SU-DHL-6 (cell line): Measurements from ENCODE around the gene SLC4A7.

ENCODE experiments used
- H2AFZ ChIP-seq: fragments of 200-600 bp; sonication (generic); 2 replicates; pipeline ENCODE4 v1.6.1; 2014; ENCODE audit warnings: low read depth, mild to moderate bottlenecking, moderate library complexity, mixed read lengths, antibody characterized with exemption, low read length; ENCODE audit not compliant: severe bottlenecking
- H3F3A ChIP-seq: fragments of 200-600 bp; shearing (Covaris generic); 2 replicates; pipeline ENCODE4 v1.6.0; 2016; ENCODE audit warnings: antibody characterized with exemption, mild to moderate bottlenecking; ENCODE audit not compliant: insufficient read depth
- H3K27ac ChIP-seq: fragments of 200-600 bp; sonication (generic); 2 replicates; pipeline ENCODE4 v1.5.1; 2016; ENCODE audit warnings: low read depth, mild to moderate bottlenecking, low read length, moderate library complexity, mixed read lengths
- H3K27me3 ChIP-seq: fragments of 200-600 bp; sonication (generic), shearing (Covaris generic); 2 replicates; pipeline ENCODE4 v1.6.0; 2014; ENCODE audit warnings: mild to moderate bottlenecking, low read length
- H3K36me3 ChIP-seq: fragments of 200-600 bp; sonication (generic); 2 replicates; pipeline ENCODE4 v1.6.1; 2014; ENCODE audit warnings: mild to moderate bottlenecking, low read length, mixed read lengths
- H3K4me2 ChIP-seq: fragments of 300-600, 200-600 bp; shearing (Covaris generic), sonication (generic); 2 replicates; pipeline ENCODE4 v1.6.0; 2014; ENCODE audit warnings: low read length, low read depth, mild to moderate bottlenecking; ENCODE audit not compliant: poor library complexity, severe bottlenecking
- H3K4me3 ChIP-seq: fragments of 200-600 bp; sonication (generic); 2 replicates; pipeline ENCODE4 v1.5.1; 2014; ENCODE audit warnings: antibody characterized with exemption, low read length, mild to moderate bottlenecking, mixed read lengths; ENCODE audit not compliant: insufficient read depth, poor library complexity, severe bottlenecking
- H3K79me2 ChIP-seq: fragments of 200-600 bp; sonication (generic); 2 replicates; pipeline ENCODE4 v1.6.1; 2014; ENCODE audit warnings: mild to moderate bottlenecking, low read length, moderate library complexity; ENCODE audit not compliant: insufficient read depth
- H3K9ac ChIP-seq: fragments of 200-600 bp; sonication (generic); 2 replicates; pipeline ENCODE4 v1.7.0; 2014; ENCODE audit warnings: mild to moderate bottlenecking, low read length
- H3K9me2 ChIP-seq: fragments of 200-600 bp; sonication (generic); replicated peaks from 2 replicates; pipeline ENCODE4 v1.6.1; 2014; ENCODE audit warnings: low read length; ENCODE audit not compliant: insufficient read depth
- H3K9me3 ChIP-seq: fragments of 200-600 bp; sonication (generic); 2 replicates; pipeline ENCODE4 v1.6.1; 2014; ENCODE audit warnings: low read length, mixed read lengths; ENCODE audit not compliant: insufficient read depth
- H4K20me1 ChIP-seq: fragments of 200-600 bp; sonication (generic); 2 replicates; pipeline ENCODE4 v1.6.1; 2014; ENCODE audit warnings: low read depth, mild to moderate bottlenecking, antibody characterized with exemption, low read length, moderate library complexity, mixed read lengths
- EZH2phosphoT487 ChIP-seq: fragments of 200-600 bp; sonication (generic), shearing (Covaris generic); conservative IDR thresholded peaks from 2 replicates; pipeline ENCODE4 v1.6.1; 2018; ENCODE audit warnings: mild to moderate bottlenecking, antibody characterized with exemption, low read length, moderate library complexity, mixed read lengths
- TF ChIP-seq, protein P1 (sequence below): fragments of 200-600 bp; sonication (generic); IDR thresholded peaks from one replicate; pipeline ENCODE4 v1.5.1; 2017; ENCODE audit warnings: antibody characterized with exemption, mild to moderate bottlenecking, low read length, moderate library complexity; ENCODE audit not compliant: insufficient read depth, poor library complexity, severe bottlenecking

Gene SLC4A7

DNA sequence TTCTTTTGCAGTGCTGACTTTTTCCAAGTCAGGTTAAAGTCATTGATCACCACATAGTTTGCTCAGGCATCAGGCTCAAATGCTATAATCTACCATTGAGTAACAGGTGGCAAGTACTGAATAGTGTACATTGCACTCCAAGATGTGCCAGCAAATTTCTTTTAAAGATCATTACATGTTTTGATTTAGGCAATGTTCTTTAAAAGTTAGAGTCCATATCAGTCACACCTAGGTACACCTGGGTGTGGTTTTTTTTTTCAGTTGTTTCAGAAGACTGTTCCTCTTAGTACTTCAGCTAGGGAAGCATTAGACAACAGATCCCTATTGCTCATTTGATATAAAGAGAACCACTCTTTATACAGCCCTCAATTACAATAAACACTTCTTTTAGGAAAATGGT is 10.6 kb upstream of the SLC4A7 start:
- TF ChIP-seq EZH2phosphoT487 = no peak
- TF ChIP-seq, protein P1, sequence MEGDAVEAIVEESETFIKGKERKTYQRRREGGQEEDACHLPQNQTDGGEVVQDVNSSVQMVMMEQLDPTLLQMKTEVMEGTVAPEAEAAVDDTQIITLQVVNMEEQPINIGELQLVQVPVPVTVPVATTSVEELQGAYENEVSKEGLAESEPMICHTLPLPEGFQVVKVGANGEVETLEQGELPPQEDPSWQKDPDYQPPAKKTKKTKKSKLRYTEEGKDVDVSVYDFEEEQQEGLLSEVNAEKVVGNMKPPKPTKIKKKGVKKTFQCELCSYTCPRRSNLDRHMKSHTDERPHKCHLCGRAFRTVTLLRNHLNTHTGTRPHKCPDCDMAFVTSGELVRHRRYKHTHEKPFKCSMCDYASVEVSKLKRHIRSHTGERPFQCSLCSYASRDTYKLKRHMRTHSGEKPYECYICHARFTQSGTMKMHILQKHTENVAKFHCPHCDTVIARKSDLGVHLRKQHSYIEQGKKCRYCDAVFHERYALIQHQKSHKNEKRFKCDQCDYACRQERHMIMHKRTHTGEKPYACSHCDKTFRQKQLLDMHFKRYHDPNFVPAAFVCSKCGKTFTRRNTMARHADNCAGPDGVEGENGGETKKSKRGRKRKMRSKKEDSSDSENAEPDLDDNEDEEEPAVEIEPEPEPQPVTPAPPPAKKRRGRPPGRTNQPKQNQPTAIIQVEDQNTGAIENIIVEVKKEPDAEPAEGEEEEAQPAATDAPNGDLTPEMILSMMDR = no peak
- Histone ChIP-seq H3K4me2 (no peak overlapping the region), H3K9ac (no peak overlapping the region), H3K4me3 (no peak overlapping the region), H3K79me2 (no peaks in the 10 kb centered on the region), H3K27me3 (no peaks in the 10 kb centered on the region), H3K9me3 (no peaks in the 10 kb centered on the region), H4K20me1 (no peaks in the 10 kb centered on the region), H3K36me3 (no peaks in the 10 kb centered on the region), H2AFZ (no peak overlapping the region), H3K9me2 (no peaks in the 10 kb centered on the region), H3K27ac (no peak overlapping the region), H3F3A (no peaks in the 10 kb centered on the region)

DNA sequence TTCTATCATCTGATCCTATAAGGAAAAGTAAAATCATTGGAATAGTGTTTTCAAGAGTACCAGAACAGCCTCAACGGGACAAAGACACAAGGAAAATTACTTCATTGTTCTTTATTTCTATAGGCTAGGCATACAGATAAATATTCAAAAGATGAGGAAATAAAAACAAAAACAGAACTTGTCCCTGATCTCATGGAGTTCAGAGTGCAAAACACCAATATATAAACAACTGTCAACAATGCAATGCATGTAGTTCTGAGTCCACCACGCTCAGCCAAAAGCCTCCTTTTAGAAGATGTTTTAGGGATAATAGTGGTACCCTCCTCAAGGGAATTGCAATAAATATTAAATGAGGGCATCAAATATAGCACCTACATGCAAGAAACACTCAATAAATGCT is 4.6 kb upstream of the SLC4A7 start:
- H3K27ac ChIP-seq = no peak overlapping the region
- H3K79me2 ChIP-seq = 0 out of 2 replicates have a peak, but pooled peaks cover 3% of the 10 kb centered on the region
- H3K27me3 ChIP-seq = no peaks in the 10 kb centered on the region
- no peak overlapping the region for H3K4me2 ChIP-seq
- H3F3A ChIP-seq = no peaks in the 10 kb centered on the region
- no peak for TF ChIP-seq EZH2phosphoT487
- TF ChIP-seq, protein P1 = no peak
- H3K4me3 ChIP-seq = no peak overlapping the region
- H2AFZ ChIP-seq = no peak overlapping the region
- no peaks in the 10 kb centered on the region for H3K9me2 ChIP-seq
- no peaks in the 10 kb centered on the region for H4K20me1 ChIP-seq
- H3K9me3 ChIP-seq = no peaks in the 10 kb centered on the region
- no peaks in the 10 kb centered on the region for H3K36me3 ChIP-seq
- H3K9ac ChIP-seq = no peak overlapping the region

DNA sequence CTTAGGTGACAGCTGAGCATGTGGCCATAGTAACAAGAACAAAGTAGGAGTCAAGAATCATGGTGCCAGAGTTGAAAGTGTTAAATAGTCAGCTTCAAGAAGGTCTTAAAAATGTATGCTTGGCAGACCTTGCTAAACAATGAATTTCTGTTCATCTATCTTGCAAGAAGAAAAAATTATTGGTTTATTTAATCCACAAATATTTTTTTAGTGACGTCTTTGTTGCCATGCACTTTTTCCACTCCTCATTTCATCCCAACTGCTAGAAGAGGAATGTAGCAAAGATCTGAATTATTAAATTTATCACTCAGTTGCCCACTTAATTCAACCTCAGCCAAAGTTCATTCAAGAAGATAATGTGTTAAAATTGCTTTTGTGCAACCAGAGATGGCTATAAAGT is 3.2 kb upstream of the SLC4A7 start:
- H3K4me3 ChIP-seq = no peak overlapping the region
- peaks cover 15% of the 10 kb centered on the region for H3K79me2 ChIP-seq
- H3K9me3 ChIP-seq = no peaks in the 10 kb centered on the region
- H3F3A ChIP-seq = no peaks in the 10 kb centered on the region
- H3K9me2 ChIP-seq = no peaks in the 10 kb centered on the region
- no peak overlapping the region for H2AFZ ChIP-seq
- H3K36me3 ChIP-seq = no peaks in the 10 kb centered on the region
- H3K27ac ChIP-seq = no peak overlapping the region
- no peak for TF ChIP-seq EZH2phosphoT487
- TF ChIP-seq, protein P1 = no peak
- no peaks in the 10 kb centered on the region for H4K20me1 ChIP-seq
- no peak overlapping the region for H3K9ac ChIP-seq
- H3K4me2 ChIP-seq = no peak overlapping the region
- no peaks in the 10 kb centered on the region for H3K27me3 ChIP-seq
